CD4-positive, alpha-beta T cell treated with Interferon alpha-2 for 1 hour (primary cell): ENCODE data around the gene NGDN.

ENCODE experiments used
- DNase-seq, 2 donors: peaks; one replicate each; pipeline ENCODE4 v3.0.0-alpha.2; 2020 to 2022

Gene NGDN

GRCh38 chr14:23523229-23524016 lies 53.9 kb downstream of the NGDN start:
- no peak for DNase-seq

GRCh38 chr14:23524954-23525353 lies 55.5 kb downstream of the NGDN start:
- no peak for DNase-seq

- DNase-seq: no peak
These were observed 56.1 kb downstream of the NGDN start for GRCh38 chr14:23525611-23526010.
